Sigmoid colon (tissue), 7 donors: ENCODE results near the gene SH3RF2. TPM values are rescaled to one million over a fixed set of nuclear protein-coding genes. Genes with fewer than 3 reads are reported as not detected.

Experiments used
- DNase-seq: peaks from one replicate; pipeline ENCODE4 v3.0.0-alpha.2; 2019
- H3K27ac ChIP-seq, 4 donors: fragments of 200-600 bp; sonication (generic); one replicate each; pipeline ENCODE4 v1.5.1; 2016 to 2019; ENCODE audit warnings: mild to moderate bottlenecking in 1 of 4
- H3K27me3 ChIP-seq, 3 donors: fragments of 200-600 bp; sonication (generic); one replicate each; pipeline ENCODE4 v1.5.1; 2019; ENCODE audit warnings: mild to moderate bottlenecking in 1 of 3
- H3K36me3 ChIP-seq, 4 donors: fragments of 200-600 bp; sonication (generic); one replicate each; pipeline ENCODE4 v1.5.1; 2016 to 2019
- H3K4me1 ChIP-seq, 4 donors: fragments of 200-600 bp; sonication (generic); one replicate each; pipeline ENCODE4 v1.5.1; 2017 to 2019
- H3K4me3 ChIP-seq, 4 donors: fragments of 200-600 bp; sonication (generic); one replicate each; pipeline ENCODE4 v1.5.1; 2017 to 2019; ENCODE audit warnings: mild to moderate bottlenecking in 2 of 4, moderate library complexity in 1 of 4
- H3K9me3 ChIP-seq, 4 donors: fragments of 200-600 bp in 3 of 4; sonication (generic) in 3 of 4; one replicate each; pipeline versions ENCODE4 v1.5.1 to v1.6.1; 2013 to 2019
- EP300 ChIP-seq, 4 donors: sonication (generic); formaldehyde crosslinking; IDR thresholded peaks; one replicate each; pipeline ENCODE4 v1.6.1; 2017; ENCODE audit warnings: antibody characterized with exemption in 4 of 4
- POLR2A ChIP-seq, 2 donors: fragments of 450-650 bp; IDR thresholded peaks; one replicate each; pipeline ENCODE4 v1.6.1; 2016; ENCODE audit warnings: antibody characterized with exemption in 2 of 2, mild to moderate bottlenecking in 2 of 2, moderate library complexity in 2 of 2
- POLR2AphosphoS5 ChIP-seq, 4 donors: sonication (generic); formaldehyde crosslinking; IDR thresholded peaks; one replicate each; pipeline ENCODE4 v1.6.1; 2017; ENCODE audit warnings: antibody characterized with exemption in 4 of 4
- WGBS, 2 donors: extraction: QIAGEN DNeasy Blood & Tissue Kit; methylation state at CpG; one replicate each; pipeline ENCODE4 v1.1.7; 2013; 5-methylcytosine and 5-hydroxymethylcytosine counted together
- intact Hi-C: fragments of 100-400 bp; cut with DNase I; formaldehyde crosslinking; loops from one replicate; pipeline ENCODE4 v1.15.1; 2023
- polyA plus RNA-seq, 3 donors: library from polyadenylated mRNA; stranded (reverse); fragments of 200-250 nt; gene quantifications; one replicate each; pipeline ENCODE4 v1.2.3, GENCODE V29; 2013
- total RNA-seq, 4 donors: library from RNA; depleted of rRNA; stranded (reverse); fragments of >200 nt; gene quantifications; one replicate each; pipeline ENCODE4 v1.1.0, GENCODE V29; 2016
- TF ChIP-seq, protein P1 (sequence below), 4 experiments: fragments of 450-650 bp in 3 of 4; fragments of 200-600 bp in 1 of 4; IDR thresholded peaks; one replicate each; pipeline ENCODE4 v1.5.1; 2016 to 2019; ENCODE audit warnings: antibody characterized with exemption in 4 of 4, mild to moderate bottlenecking in 3 of 4, moderate library complexity in 2 of 4
- donor health status: healthy with polysubstance abuse.
- donor health status: Bipolar disorder and iron deficiency.
- donor health status: healthy.

Gene SH3RF2
- total and polyA plus RNA-seq, 7 donors: 0.28 to 37.9 (median 1.4) TPM

DNA sequence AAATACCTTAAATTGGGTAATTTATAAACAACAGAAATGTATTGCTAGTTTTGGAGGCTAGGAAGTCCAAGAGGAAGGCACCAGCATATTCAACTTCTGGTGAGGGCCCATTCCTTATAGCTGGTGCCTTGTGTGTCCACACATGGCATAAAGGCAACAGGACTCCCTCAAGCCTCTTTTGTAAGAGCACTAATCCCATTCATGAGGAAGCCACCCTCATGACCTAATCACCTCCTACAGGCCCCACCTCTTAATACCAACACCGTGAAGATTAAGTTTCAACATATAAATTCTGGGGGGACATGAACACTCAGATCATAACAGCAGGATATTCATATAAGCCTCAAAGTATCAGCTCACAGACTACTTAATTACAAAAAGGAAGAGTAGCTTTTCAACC lies 173.0 kb downstream of the SH3RF2 start:
- Histone ChIP-seq H3K27me3 (no peaks in the 10 kb centered on the region), H3K27ac (no peak overlapping the region), H3K36me3 (peaks cover 0 to 31% (median 0%) of the 10 kb centered on the region in 4 donors), H3K4me1 (no peaks in the 10 kb centered on the region), H3K9me3 (no peaks in the 10 kb centered on the region), H3K4me3 (no peak overlapping the region)
- 82 to 90% methylated on average over 1 of the region's 1 CpG for WGBS, 2 donors
- intact Hi-C loops: no loop called here
- no peak for DNase-seq
- TF ChIP-seq, protein P1, sequence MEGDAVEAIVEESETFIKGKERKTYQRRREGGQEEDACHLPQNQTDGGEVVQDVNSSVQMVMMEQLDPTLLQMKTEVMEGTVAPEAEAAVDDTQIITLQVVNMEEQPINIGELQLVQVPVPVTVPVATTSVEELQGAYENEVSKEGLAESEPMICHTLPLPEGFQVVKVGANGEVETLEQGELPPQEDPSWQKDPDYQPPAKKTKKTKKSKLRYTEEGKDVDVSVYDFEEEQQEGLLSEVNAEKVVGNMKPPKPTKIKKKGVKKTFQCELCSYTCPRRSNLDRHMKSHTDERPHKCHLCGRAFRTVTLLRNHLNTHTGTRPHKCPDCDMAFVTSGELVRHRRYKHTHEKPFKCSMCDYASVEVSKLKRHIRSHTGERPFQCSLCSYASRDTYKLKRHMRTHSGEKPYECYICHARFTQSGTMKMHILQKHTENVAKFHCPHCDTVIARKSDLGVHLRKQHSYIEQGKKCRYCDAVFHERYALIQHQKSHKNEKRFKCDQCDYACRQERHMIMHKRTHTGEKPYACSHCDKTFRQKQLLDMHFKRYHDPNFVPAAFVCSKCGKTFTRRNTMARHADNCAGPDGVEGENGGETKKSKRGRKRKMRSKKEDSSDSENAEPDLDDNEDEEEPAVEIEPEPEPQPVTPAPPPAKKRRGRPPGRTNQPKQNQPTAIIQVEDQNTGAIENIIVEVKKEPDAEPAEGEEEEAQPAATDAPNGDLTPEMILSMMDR (IDR thresholded peaks at IDR 0.05): no peak

DNA sequence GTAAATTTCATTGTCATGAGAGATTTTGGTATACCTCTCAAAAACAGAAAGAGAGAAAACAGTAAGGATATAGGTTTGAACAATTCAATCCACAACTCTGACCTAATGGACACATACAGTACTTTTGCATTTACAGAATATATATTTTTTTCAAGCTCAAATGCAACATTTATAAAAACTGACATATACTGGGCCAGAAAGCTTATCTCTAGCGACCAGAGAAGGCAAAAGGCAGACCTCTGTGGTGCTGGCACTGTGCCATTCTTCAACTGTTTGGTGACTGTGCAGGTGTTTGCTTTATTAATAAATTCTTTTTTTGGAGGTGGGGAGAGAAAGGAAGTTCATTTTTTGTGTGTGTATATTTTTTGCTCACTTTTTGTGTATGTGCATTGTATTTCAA lies 175.0 kb downstream of the SH3RF2 start:
- Histone ChIP-seq H3K4me3 (no peak overlapping the region), H3K36me3 (peaks cover 0 to 44% (median 4%) of the 10 kb centered on the region in 4 donors), H3K4me1 (no peaks in the 10 kb centered on the region), H3K27me3 (no peaks in the 10 kb centered on the region), H3K27ac (no peak overlapping the region), H3K9me3 (no peaks in the 10 kb centered on the region)
- TF ChIP-seq POLR2A (IDR thresholded peaks at IDR 0.05) (no peak), POLR2AphosphoS5 (IDR thresholded peaks at IDR 0.05) (no peak), EP300 (IDR thresholded peaks at IDR 0.05) (no peak)
- TF ChIP-seq, protein P1 (IDR thresholded peaks at IDR 0.05): no peak
- 26 to 43% methylated on average over 1 of the region's 1 CpG for WGBS, 2 donors
- intact Hi-C loops: no loop called here
- no peak for DNase-seq

DNA sequence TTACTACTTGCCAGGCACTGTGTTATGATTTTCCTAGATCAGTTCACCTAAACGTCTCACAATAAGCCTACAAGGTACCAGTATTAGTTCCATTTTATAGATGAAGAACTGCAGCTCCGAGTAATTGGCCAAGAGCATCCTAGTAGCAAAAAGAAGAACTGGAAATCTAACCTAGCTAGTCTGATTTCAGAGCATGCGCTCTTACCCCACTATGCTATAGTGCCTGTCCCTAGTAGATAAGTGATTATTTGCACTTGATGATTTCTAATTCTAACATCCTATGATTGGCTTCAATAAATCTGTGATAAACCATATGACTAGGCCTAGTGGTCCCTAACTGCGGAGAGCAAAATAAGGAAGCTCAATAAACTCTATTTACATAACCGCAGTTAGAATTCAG lies 176.1 kb downstream of the SH3RF2 start:
- Histone ChIP-seq H3K27ac (no peak overlapping the region), H3K27me3 (no peaks in the 10 kb centered on the region), H3K9me3 (no peaks in the 10 kb centered on the region), H3K4me1 (no peaks in the 10 kb centered on the region), H3K36me3 (peaks cover 0 to 55% (median 4%) of the 10 kb centered on the region in 4 donors), H3K4me3 (no peak overlapping the region)
- WGBS, 2 donors: 91 to 96% methylated on average over 5 of the region's 5 CpGs
- intact Hi-C loops: no loop called here
- DNase-seq: no peak
- TF ChIP-seq POLR2A (IDR thresholded peaks at IDR 0.05) (no peak), POLR2AphosphoS5 (IDR thresholded peaks at IDR 0.05) (no peak), EP300 (IDR thresholded peaks at IDR 0.05) (no peak)
- TF ChIP-seq, protein P1 (IDR thresholded peaks at IDR 0.05): no peak

Other genes starting within 250 kb of the SH3RF2 start
- 10 to 100 TPM in 3 of 4 donors, 1 to 10 TPM in 1; 7.1 to 19.9 (median 12.5) TPM for gene PRELID2, start 101.2 kb upstream of the SH3RF2 start, total RNA-seq
- 10 to 100 TPM; 38.8 to 62.5 (median 60.1) TPM for gene PRELID2, start 101.2 kb upstream of the SH3RF2 start, polyA plus RNA-seq
- gene GRXCR2, start 63.6 kb upstream of the SH3RF2 start, total RNA-seq: not detected
- gene GRXCR2, start 63.6 kb upstream of the SH3RF2 start, polyA plus RNA-seq: not detected
- under 1 TPM in 1 of 4 donors, not detected in 3; 0.82 TPM for gene PLAC8L1, start 169.0 kb downstream of the SH3RF2 start, total RNA-seq
- under 1 TPM in 1 of 3 donors, not detected in 2; 0.36 TPM for gene PLAC8L1, start 169.0 kb downstream of the SH3RF2 start, polyA plus RNA-seq
- gene LARS1, start 246.1 kb downstream of the SH3RF2 start, total RNA-seq: 10 to 100 TPM; 55.1 to 77.1 (median 62.9) TPM
- gene LARS1, start 246.1 kb downstream of the SH3RF2 start, polyA plus RNA-seq: 10 to 100 TPM; 19.0 to 42.5 (median 21.0) TPM